GM20000 (cell line): ENCODE results near the gene MPPED1.

ENCODE experiments used
- DNase-seq: peaks from one replicate; pipeline ENCODE4 v3.0.0; 2012; ENCODE audit warnings: low spot score
- CTCF ChIP-seq: IDR thresholded peaks from 2 replicates; pipeline ENCODE4 v1.5.1; 2012; ENCODE audit warnings: mild to moderate bottlenecking, control low read depth; ENCODE audit errors: extremely low read depth, missing control alignments

Gene MPPED1

GRCh38 chr22:43451371-43452050 lies 39.7 kb downstream of the MPPED1 start:
- DNase-seq = no peak
- TF ChIP-seq CTCF = no peak

- DNase-seq = no peak
- TF ChIP-seq CTCF = no peak
Measured at GRCh38 chr22:43455846-43456245, 44.0 kb downstream of the MPPED1 start.

GRCh38 chr22:43457002-43457401 lies 45.2 kb downstream of the MPPED1 start:
- no peak for DNase-seq
- TF ChIP-seq CTCF = no peak

- no peak for DNase-seq
Measured at GRCh38 chr22:43462701-43463100, 50.9 kb downstream of the MPPED1 start.

GRCh38 chr22:43464809-43465208 lies 53.0 kb downstream of the MPPED1 start:
- no peak for DNase-seq
- TF ChIP-seq CTCF = no peak

More at GRCh38 chr22:43462701-43463100, 50.9 kb downstream of the MPPED1 start:
- TF ChIP-seq CTCF = no peak

- no peak for DNase-seq
- TF ChIP-seq CTCF = no peak
Measured at GRCh38 chr22:43465291-43466015, 53.6 kb downstream of the MPPED1 start.

- no peak for TF ChIP-seq CTCF
- DNase-seq = no peak
Measured at GRCh38 chr22:43466710-43467109, 54.9 kb downstream of the MPPED1 start.
